ENCODE results near the gene F11R. TPM values are rescaled to one million over a fixed set of nuclear protein-coding genes. Genes with fewer than 3 reads are reported as not detected.

The F11R gene
- polyA plus RNA-seq, 1 experiment = 2.0 TPM

GRCh38 chr1:161012420-161012819, 8.5 kb downstream of the F11R start:
- no peaks in the 10 kb centered on the region for H3K27me3 ChIP-seq (ENCODE audit: control insufficient read depth, insufficient read depth, low read length)
- H3K27ac ChIP-seq (ENCODE audit: low read depth, low read length) = no peak overlapping the region
- TF ChIP-seq, protein P1, sequence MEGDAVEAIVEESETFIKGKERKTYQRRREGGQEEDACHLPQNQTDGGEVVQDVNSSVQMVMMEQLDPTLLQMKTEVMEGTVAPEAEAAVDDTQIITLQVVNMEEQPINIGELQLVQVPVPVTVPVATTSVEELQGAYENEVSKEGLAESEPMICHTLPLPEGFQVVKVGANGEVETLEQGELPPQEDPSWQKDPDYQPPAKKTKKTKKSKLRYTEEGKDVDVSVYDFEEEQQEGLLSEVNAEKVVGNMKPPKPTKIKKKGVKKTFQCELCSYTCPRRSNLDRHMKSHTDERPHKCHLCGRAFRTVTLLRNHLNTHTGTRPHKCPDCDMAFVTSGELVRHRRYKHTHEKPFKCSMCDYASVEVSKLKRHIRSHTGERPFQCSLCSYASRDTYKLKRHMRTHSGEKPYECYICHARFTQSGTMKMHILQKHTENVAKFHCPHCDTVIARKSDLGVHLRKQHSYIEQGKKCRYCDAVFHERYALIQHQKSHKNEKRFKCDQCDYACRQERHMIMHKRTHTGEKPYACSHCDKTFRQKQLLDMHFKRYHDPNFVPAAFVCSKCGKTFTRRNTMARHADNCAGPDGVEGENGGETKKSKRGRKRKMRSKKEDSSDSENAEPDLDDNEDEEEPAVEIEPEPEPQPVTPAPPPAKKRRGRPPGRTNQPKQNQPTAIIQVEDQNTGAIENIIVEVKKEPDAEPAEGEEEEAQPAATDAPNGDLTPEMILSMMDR (IDR thresholded peaks at IDR 0.05; ENCODE audit: low read depth, low read length) = no peak
- H3K4me3 ChIP-seq (ENCODE audit: low read depth, low read length) = no peak overlapping the region
- POLR2A ChIA-PET = no interaction called here
- H3K9me3 ChIP-seq (ENCODE audit: control insufficient read depth, insufficient read depth, low read length) = no peaks in the 10 kb centered on the region
- DNase-seq (ENCODE audit: low read depth, low spot score) = no peak
- CTCF ChIA-PET = interaction anchor here (1.4 kb wide), 1 partner anchor 15 kb away, joined by 5 read pairs; no protein-coding TSS in a partner anchor

GRCh38 chr1:161009602-161010211, 11.2 kb downstream of the F11R start:
- Histone ChIP-seq H3K9me3 (ENCODE audit: control insufficient read depth, insufficient read depth, low read length) (no peaks in the 10 kb centered on the region), H3K27me3 (ENCODE audit: control insufficient read depth, insufficient read depth, low read length) (no peaks in the 10 kb centered on the region), H3K27ac (ENCODE audit: low read depth, low read length) (no peak overlapping the region), H3K4me3 (ENCODE audit: low read depth, low read length) (no peak overlapping the region)
- ChIA-PET POLR2A (no interaction called here), CTCF (interaction anchor here (0.8 to 1.7 kb wide), 2 partner anchors 12 to 19 kb away, joined by 4 to 7 read pairs; no protein-coding TSS in a partner anchor)
- DNase-seq (ENCODE audit: low read depth, low spot score) = no peak
- TF ChIP-seq, protein P1 (IDR thresholded peaks at IDR 0.05; ENCODE audit: low read depth, low read length) = no peak

DNA sequence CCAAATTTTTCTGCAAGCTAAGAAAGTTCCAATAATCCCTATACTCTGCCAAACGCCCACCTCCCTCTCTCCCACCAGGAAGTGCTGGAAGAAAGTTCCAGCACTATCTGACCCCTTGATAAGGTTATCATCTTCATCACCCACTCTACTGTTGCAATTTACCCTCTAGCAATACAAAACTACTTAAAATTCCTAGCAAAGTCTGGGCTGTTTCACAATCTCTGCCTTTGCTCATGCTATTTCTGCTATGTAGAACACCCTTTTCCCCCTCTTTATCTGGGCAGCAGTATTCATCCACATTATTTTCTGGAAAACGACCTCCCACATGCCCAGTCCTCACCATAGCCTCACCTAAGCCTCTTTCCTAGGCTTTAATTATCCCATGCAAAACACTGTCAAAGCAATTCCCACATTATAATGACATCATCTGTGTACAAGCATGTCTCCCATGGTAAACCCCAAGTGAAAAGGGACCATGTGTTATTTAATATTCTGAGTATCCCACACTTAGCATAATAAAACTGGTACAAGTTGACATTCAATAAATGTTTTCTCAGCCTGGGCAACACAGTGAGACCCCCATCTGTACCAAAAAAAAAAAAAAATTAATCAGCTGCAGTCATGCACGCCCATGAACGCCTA, 12.0 kb downstream of the F11R start:
- Histone ChIP-seq H3K4me3 (ENCODE audit: low read depth, low read length) (no peak overlapping the region), H3K27me3 (ENCODE audit: control insufficient read depth, insufficient read depth, low read length) (no peaks in the 10 kb centered on the region), H3K27ac (ENCODE audit: low read depth, low read length) (no peak overlapping the region), H3K9me3 (ENCODE audit: control insufficient read depth, insufficient read depth, low read length) (no peaks in the 10 kb centered on the region)
- POLR2A ChIA-PET = no interaction called here
- CTCF ChIA-PET = interaction anchor here (1.0 to 1.7 kb wide), 2 partner anchors 11 to 12 kb away, joined by 5 to 7 read pairs; no protein-coding TSS in a partner anchor
- no peak for DNase-seq (ENCODE audit: low read depth, low spot score)
- TF ChIP-seq, protein P1 (IDR thresholded peaks at IDR 0.05; ENCODE audit: low read depth, low read length) = no peak

DNA sequence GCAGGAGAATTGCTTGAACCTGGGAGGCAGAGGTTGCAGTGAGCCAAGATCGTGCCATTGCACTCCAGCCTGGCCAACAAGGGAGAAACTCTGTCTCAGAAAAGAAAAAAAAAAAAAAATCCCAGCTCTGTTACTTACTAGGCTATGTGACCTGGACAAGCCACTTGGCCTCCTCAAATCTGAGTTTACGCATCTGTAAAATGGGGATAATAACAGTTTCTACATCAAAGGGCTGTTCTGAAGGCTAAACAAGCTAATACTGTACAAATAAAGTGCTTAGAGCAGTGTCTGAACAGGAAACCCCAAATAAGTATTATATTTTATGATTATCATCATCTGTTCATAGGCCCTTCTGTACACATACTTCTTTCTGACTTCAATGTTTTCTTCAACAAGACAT, 13.6 kb downstream of the F11R start:
- POLR2A ChIA-PET = no interaction called here

More for the DNA sequence above, 13.6 kb downstream of the F11R start:
- Histone ChIP-seq H3K27me3 (ENCODE audit: control insufficient read depth, insufficient read depth, low read length) (no peaks in the 10 kb centered on the region), H3K27ac (ENCODE audit: low read depth, low read length) (no peak overlapping the region), H3K9me3 (ENCODE audit: control insufficient read depth, insufficient read depth, low read length) (no peaks in the 10 kb centered on the region), H3K4me3 (ENCODE audit: low read depth, low read length) (no peak overlapping the region)
- CTCF ChIA-PET = interaction anchor here (2.3 kb wide), 1 partner anchor 10 kb away, joined by 13 read pairs; no protein-coding TSS in a partner anchor
- no peak for DNase-seq (ENCODE audit: low read depth, low spot score)
- TF ChIP-seq, protein P1 (IDR thresholded peaks at IDR 0.05; ENCODE audit: low read depth, low read length) = no peak
